HK-2 (cell line): ENCODE results near the gene ZBTB39.
"Not testable (repeated sequence)": the region's sequence is repeated elsewhere in the genome, so short reads cannot be mapped to it uniquely, and the experiment has no call there.

ENCODE experiments used
- DNase-seq: peaks from one replicate; pipeline ENCODE4 v3.0.0-alpha.2; 2018; ENCODE audit not compliant: unreplicated experiment

Gene ZBTB39

DNA sequence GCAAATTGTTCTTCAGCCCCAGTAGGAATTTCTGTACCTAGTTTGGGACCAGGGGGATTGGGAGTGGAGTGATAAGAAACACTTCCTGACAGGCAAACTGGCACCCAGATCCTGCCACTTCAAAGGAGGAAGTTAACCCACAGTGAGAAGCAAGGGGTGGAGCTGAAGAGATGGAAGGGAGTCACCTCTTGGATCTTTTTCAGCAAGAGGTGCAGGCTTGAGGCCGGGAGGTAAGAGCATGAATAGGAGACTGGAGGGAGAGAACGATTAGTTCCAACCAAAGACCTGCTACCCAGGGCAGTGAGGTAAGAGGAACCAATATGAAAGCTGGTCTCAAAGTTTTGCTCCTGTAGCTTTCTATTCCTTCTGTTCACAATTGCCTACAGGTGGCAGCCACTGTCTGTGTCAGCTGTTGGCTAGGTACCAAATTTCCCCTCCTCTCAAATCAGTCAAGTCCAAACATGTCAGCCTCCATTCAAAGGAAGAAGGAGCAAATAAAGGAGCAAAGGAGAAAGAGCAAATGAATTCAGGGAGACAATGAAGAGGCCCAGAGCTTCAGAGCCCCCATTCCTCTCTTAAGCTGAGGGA is 24.9 kb upstream of the ZBTB39 start:
- no peak for DNase-seq

GRCh38 chr12:57029457-57029856 is 23.1 kb upstream of the ZBTB39 start:
- no peak for DNase-seq

GRCh38 chr12:57027805-57028153 is 21.4 kb upstream of the ZBTB39 start:
- no peak for DNase-seq

GRCh38 chr12:57027011-57027804 is 20.9 kb upstream of the ZBTB39 start:
- no peak for DNase-seq

GRCh38 chr12:57025196-57025595 is 18.9 kb upstream of the ZBTB39 start:
- DNase-seq, result no peak

GRCh38 chr12:57022324-57022723 is 16.0 kb upstream of the ZBTB39 start:
- DNase-seq, result not testable (repeated sequence)

- DNase-seq, result no peak
These were observed 13.8 kb upstream of the ZBTB39 start for GRCh38 chr12:57019983-57020719.

GRCh38 chr12:57018906-57019305 is 12.6 kb upstream of the ZBTB39 start:
- no peak for DNase-seq

DNA sequence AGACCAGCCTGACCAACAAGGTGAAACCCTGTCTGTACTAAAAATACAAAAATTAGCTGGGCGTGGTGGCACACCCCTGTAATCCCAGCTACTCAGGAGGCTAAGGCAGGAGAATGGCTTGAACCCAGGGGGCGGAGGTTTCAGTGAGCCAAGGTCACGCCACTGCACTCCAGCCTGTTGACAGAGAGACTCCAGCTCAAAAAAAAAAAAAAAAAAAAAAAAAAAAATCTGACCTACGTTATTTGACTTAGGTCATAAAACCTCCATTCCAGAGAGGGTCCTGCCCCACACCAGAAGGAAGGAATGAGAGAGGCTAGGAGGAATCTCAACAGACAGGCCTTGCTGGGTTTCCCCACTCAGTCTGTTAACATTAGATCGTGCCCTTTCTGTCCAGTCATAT is 12.0 kb upstream of the ZBTB39 start:
- not testable (repeated sequence) for DNase-seq

- DNase-seq, result no peak
These were observed 10.0 kb upstream of the ZBTB39 start, which contains the start of gene TAC3 for GRCh38 chr12:57016348-57016747. TAC3 (minus strand) TSS chr12:57016529; CDS start chr12:57015797, 732 bp downstream.

- no peak for DNase-seq
These were observed 6.5 kb upstream of the ZBTB39 start for GRCh38 chr12:57012600-57013465.

GRCh38 chr12:57011438-57012424 is 5.4 kb upstream of the ZBTB39 start:
- DNase-seq, result no peak

DNA sequence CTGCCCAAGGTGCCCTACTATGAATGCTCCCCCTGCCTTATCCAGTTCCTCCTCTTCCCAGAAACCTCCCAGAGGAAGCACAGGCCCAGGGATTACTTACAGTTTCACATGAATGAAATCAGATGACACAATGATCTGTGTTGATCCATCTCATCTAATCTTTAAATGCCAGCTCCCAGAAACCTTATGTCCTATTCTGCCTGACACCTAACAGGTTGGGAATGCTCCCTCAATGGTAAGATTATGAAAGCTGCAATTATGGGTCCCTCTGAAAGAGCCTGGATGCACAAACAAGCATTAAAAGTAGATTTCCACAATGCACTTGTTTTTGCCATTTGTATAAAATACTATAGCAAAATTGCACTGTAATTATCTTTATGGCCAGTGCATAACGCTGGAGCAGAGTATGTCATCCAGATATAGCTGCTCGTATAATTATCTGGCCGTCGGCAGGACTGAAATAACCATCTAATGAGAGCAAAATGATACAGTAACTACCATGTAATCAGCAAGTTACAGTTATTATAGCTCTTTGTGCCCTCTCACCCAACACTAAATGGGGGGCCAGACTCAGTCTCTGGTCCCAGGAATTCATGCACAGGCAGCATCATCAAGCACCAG is 4.4 kb upstream of the ZBTB39 start:
- no peak for DNase-seq

- no peak for DNase-seq
These were observed 3.7 kb upstream of the ZBTB39 start for GRCh38 chr12:57009949-57010626.

GRCh38 chr12:57008178-57008577 is 1.8 kb upstream of the ZBTB39 start:
- DNase-seq, result no peak

- DNase-seq, result no peak
These were observed 596 bp upstream of the ZBTB39 start for GRCh38 chr12:57006809-57007475.

DNA sequence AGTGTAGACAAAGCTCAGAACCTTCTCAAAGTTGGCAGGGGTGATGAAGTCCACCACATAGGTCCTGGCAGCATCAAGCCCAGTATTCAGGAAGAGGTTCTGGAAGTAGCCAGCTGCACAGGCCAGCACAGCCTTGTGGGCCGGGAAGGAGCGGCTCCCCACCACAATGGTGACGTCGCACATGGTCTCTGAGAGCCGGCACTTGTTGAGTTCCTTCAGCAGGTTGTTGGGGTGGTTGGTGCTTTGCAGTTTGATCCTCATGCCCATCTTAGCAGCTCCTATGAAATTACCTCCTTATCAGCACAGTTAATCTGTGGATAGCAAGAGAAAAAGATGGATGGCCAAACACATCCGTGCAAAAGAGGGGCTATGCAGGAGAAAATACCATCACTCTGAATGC is 1.7 kb downstream of the ZBTB39 start:
- no peak for DNase-seq

GRCh38 chr12:57003395-57003794 is 3.0 kb downstream of the ZBTB39 start:
- no peak for DNase-seq

DNA sequence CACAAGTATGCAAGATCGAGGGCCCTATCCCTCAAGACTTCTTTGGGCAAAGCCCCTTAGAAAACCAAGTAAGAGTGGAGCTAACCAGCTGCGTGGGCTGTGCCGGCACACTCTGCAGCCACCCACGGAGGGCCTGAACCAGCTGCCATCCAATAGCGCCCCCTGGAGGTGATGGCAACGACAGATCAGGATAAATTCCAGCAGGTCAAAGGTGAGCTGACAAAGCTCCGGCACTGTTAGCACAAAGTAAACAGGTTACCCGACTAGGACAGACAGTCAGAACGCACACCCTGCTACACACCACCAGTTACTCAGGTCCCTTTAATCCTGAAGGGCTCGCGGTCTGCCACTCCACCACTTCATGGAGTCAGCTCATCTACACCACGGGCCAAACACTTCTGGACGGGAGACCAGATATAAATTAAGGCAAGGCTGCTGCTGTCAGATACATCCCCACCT is 4.9 kb downstream of the ZBTB39 start:
- peak; percentile 56 for DNase-seq
